Measurements from ENCODE around the gene EPB41L3.

The EPB41L3 gene

DNA sequence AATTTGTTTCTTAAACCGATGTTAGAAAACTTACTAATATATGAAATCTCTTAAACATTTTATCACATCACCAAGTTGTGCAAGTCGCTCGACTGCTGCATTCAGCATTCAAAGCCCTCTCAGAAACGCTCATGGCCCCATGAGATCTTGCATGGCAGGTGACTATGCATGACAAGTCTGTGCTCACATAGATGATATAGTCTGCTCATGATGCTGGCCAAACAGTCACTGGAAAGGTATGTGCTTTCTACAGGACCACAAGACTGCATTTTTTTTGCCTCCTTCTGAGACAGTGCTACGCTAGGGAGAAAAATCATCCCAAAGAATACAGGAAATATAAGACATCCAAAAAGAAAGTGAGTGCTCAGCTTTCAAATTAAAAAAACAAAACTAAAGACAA, 150.0 kb downstream of the EPB41L3 start:
- Histone ChIP-seq H3K36me3 (peaks cover 0 to 12% (median 0%) of the 10 kb centered on the region in 3 donors), H3K27ac (no peak overlapping the region), H3K27me3 (no peaks in the 10 kb centered on the region), H3K9me3 (no peaks in the 10 kb centered on the region), H3K4me1 (no peaks in the 10 kb centered on the region), H3K4me3 (no peak overlapping the region)
- DNase-seq: no peak
- no peak for TF ChIP-seq CTCF (IDR thresholded peaks at IDR 0.05)
- intact Hi-C loops (cut with DNase I; ENCODE audit: low total_unique reads): no loop called here

- TF ChIP-seq CTCF (IDR thresholded peaks at IDR 0.05): no peak
- no peak overlapping the region for H3K27ac ChIP-seq
- no peaks in the 10 kb centered on the region for H3K4me1 ChIP-seq
- DNase-seq: no peak
- no peak overlapping the region for H3K4me3 ChIP-seq
- H3K27me3 ChIP-seq: no peaks in the 10 kb centered on the region
- intact Hi-C loops (cut with DNase I; ENCODE audit: low total_unique reads): no loop called here
- peaks cover 0 to 8% (median 0%) of the 10 kb centered on the region in 3 donors for H3K36me3 ChIP-seq
- no peaks in the 10 kb centered on the region for H3K9me3 ChIP-seq
Measured at GRCh38 chr18:5391409-5391808, 152.4 kb downstream of the EPB41L3 start.

DNA sequence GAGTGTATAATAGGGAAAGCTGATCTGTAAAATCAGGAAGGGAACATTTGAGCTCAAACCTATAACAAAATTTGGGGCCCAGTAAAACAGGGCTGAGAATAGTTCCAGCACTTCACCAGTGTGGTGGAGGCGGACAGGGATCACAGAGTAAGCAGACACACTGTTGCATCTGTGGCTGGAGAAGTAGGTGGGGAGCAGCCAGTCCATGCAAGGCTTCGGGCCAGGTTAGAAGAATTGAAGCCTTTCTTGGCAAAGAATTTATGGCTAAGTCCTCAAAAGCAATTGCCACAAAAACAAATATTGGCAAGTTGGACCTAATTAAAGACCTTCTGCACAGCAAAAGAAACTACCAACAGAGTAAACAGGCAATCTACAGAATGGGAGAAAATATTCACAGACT, 154.4 kb downstream of the EPB41L3 start:
- intact Hi-C loops (cut with DNase I; ENCODE audit: low total_unique reads): no loop called here
- no peak overlapping the region for H3K4me3 ChIP-seq
- no peak overlapping the region for H3K27ac ChIP-seq
- no peaks in the 10 kb centered on the region for H3K27me3 ChIP-seq
- H3K4me1 ChIP-seq: no peaks in the 10 kb centered on the region
- H3K9me3 ChIP-seq: no peaks in the 10 kb centered on the region
- H3K36me3 ChIP-seq: no peaks in the 10 kb centered on the region
- TF ChIP-seq CTCF (IDR thresholded peaks at IDR 0.05): no peak
- no peak for DNase-seq

GRCh38 chr18:5388896-5389295, 154.9 kb downstream of the EPB41L3 start:
- TF ChIP-seq CTCF (IDR thresholded peaks at IDR 0.05): no peak
- intact Hi-C loops (cut with DNase I; ENCODE audit: low total_unique reads): no loop called here

DNA sequence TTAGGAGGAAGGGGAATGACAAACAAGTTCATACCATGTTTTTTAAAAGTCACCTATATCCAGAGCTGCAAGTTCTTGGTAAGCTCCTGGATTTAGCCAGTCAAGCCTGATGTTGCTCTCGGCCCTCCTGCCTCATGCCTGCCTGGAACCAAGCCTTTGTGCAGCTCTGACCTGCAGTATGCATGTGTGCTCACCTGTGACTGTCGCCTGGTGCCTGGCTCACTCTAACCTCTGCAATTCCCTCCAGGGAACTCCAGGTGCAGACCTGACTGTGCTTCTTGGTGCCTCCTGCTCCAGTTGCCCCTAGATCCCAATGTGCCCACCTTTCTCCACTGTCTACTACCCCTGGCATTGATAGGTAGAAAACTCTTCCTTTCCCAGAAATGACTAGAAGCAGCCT, 163.2 kb downstream of the EPB41L3 start:
- Histone ChIP-seq H3K9me3 (no peaks in the 10 kb centered on the region), H3K4me3 (no peak overlapping the region), H3K27me3 (no peaks in the 10 kb centered on the region), H3K4me1 (no peaks in the 10 kb centered on the region), H3K36me3 (no peaks in the 10 kb centered on the region), H3K27ac (no peak overlapping the region)
- DNase-seq: no peak
- TF ChIP-seq CTCF (IDR thresholded peaks at IDR 0.05): no peak
- intact Hi-C loops (cut with DNase I; ENCODE audit: low total_unique reads): no loop called here

More at GRCh38 chr18:5388896-5389295, 154.9 kb downstream of the EPB41L3 start:
- Histone ChIP-seq H3K9me3 (no peaks in the 10 kb centered on the region), H3K27ac (no peak overlapping the region), H3K4me3 (no peak overlapping the region), H3K4me1 (no peaks in the 10 kb centered on the region), H3K36me3 (no peaks in the 10 kb centered on the region), H3K27me3 (no peaks in the 10 kb centered on the region)
- no peak for DNase-seq

GRCh38 chr18:5376986-5377385, 166.8 kb downstream of the EPB41L3 start:
- no peak overlapping the region for H3K4me3 ChIP-seq
- no peak overlapping the region for H3K27ac ChIP-seq
- intact Hi-C loops (cut with DNase I; ENCODE audit: low total_unique reads): no loop called here
- no peaks in the 10 kb centered on the region for H3K9me3 ChIP-seq
- H3K4me1 ChIP-seq: no peaks in the 10 kb centered on the region
- H3K27me3 ChIP-seq: no peaks in the 10 kb centered on the region
- no peak for DNase-seq
- TF ChIP-seq CTCF (IDR thresholded peaks at IDR 0.05): no peak
- no peaks in the 10 kb centered on the region for H3K36me3 ChIP-seq
